H1 (cell line): ENCODE measurements around the gene SMAGP. TPM values are rescaled to one million over a fixed set of nuclear protein-coding genes. Genes with fewer than 3 reads are reported as not detected.

ENCODE experiments used
- CTCF ChIA-PET: fragments of 300-600 bp; sonication (Branson Sonifier 250); formaldehyde crosslinking; loops from one replicate; lab custom pipeline; 2021; ENCODE audit not compliant: partially characterized antibody; lab: Charles Lee
- POLR2A ChIA-PET: fragments of 300-600 bp; sonication (Branson Sonifier 250); formaldehyde crosslinking; loops from one replicate; lab custom pipeline; 2021; ENCODE audit warnings: inconsistent platforms; ENCODE audit not compliant: partially characterized antibody; lab: Charles Lee
- DNase-seq, 2 experiments: peaks; one replicate each; pipeline versions ENCODE4 v3.0.0 to v3.0.0-alpha.2; 2010 to 2022; ENCODE audit warnings: low spot score in 2 of 2, low read depth in 1 of 2, mixed read lengths in 1 of 2
- FAIRE-seq: peaks from 2 replicates; lab custom pipeline; 2011; peaks lifted over from hg19 to GRCh38; lab: Jason Lieb, UNC
- H2AFZ ChIP-seq: 2 replicates; pipeline ENCODE4 v1.8.1; 2012; ENCODE audit warnings: low read length, inconsistent platforms
- H2AK5ac ChIP-seq: 2 replicates; pipeline ENCODE4 v1.6.1; 2013; ENCODE audit warnings: low read depth, low read length
- H2BK120ac ChIP-seq: replicated peaks from 2 replicates; pipeline ENCODE3; 2013; ENCODE audit warnings: low read depth, low read length, inconsistent platforms
- H2BK12ac ChIP-seq: 2 replicates; pipeline ENCODE4 v1.6.1; 2013; ENCODE audit warnings: low read depth, low read length
- H2BK15ac ChIP-seq: 2 replicates; pipeline ENCODE4 v1.6.1; 2013; ENCODE audit warnings: low read length
- H2BK20ac ChIP-seq: 2 replicates; pipeline ENCODE4 v1.6.1; 2013; ENCODE audit warnings: low read length
- H2BK5ac ChIP-seq: 2 replicates; pipeline ENCODE4 v1.6.1; 2013; ENCODE audit warnings: low read depth, low read length
- H3K14ac ChIP-seq: 2 replicates; pipeline ENCODE4 v1.6.1; 2013; ENCODE audit warnings: inconsistent platforms; ENCODE audit not compliant: insufficient read length
- H3K18ac ChIP-seq: 2 replicates; pipeline ENCODE4 v1.6.1; 2013; ENCODE audit warnings: low read length; ENCODE audit errors: extremely low read depth
- H3K23ac ChIP-seq: 2 replicates; pipeline ENCODE4 v1.6.1; 2013; ENCODE audit warnings: inconsistent platforms; ENCODE audit not compliant: insufficient read length
- H3K23me2 ChIP-seq: 2 replicates; pipeline ENCODE4 v1.6.1; 2013; ENCODE audit warnings: low read depth, low read length
- H3K27ac ChIP-seq: 2 replicates; pipeline ENCODE4 v1.6.1; 2011; ENCODE audit warnings: low read depth, low read length, inconsistent platforms
- H3K27me3 ChIP-seq, 4 experiments: replicated peaks in 1 of 4; 1 replicate in 1 of 4; 2 replicates in 3 of 4; pipeline versions ENCODE4 v1.6.1 to v1.8.1; 2011 to 2013; ENCODE audit warnings: low read length in 3 of 4, mild to moderate bottlenecking in 3 of 4, inconsistent platforms in 2 of 4, mixed read lengths in 2 of 4, moderate library complexity in 1 of 4; ENCODE audit not compliant: control insufficient read depth in 3 of 4, insufficient read depth in 3 of 4; ENCODE audit errors: extremely low read depth in 1 of 4
- H3K36me3 ChIP-seq, 4 experiments: 2 replicates each; pipeline versions ENCODE4 v1.6.1 to v1.8.1; 2011 to 2013; ENCODE audit warnings: mild to moderate bottlenecking in 4 of 4, low read length in 3 of 4, moderate library complexity in 2 of 4, control low read depth in 1 of 4, inconsistent platforms in 1 of 4; ENCODE audit not compliant: insufficient read depth in 4 of 4, control insufficient read depth in 2 of 4
- H3K4ac ChIP-seq: replicated peaks from 2 replicates; pipeline ENCODE3; 2013; ENCODE audit warnings: low read length, low read depth, mixed read lengths, inconsistent platforms; ENCODE audit not compliant: insufficient read length
- H3K4me1 ChIP-seq, 4 experiments: replicated peaks in 1 of 4; 1 replicate in 1 of 4; 2 replicates in 3 of 4; pipeline versions ENCODE4 v1.6.1 to v1.8.1; 2011 to 2013; ENCODE audit warnings: low read length in 3 of 4, inconsistent platforms in 2 of 4, mixed read lengths in 1 of 4; ENCODE audit not compliant: insufficient read depth in 4 of 4, control insufficient read depth in 3 of 4
- H3K4me2 ChIP-seq, 2 experiments: 2 replicates each; pipeline versions ENCODE4 v1.6.1 to v1.8.1; 2011 to 2013; ENCODE audit warnings: low read depth in 2 of 2, low read length in 2 of 2, control low read depth in 1 of 2, inconsistent platforms in 1 of 2, mild to moderate bottlenecking in 1 of 2; ENCODE audit not compliant: insufficient read depth in 1 of 2
- H3K4me3 ChIP-seq, 4 experiments: fragments of 200-600, 300-600 bp in 1 of 4; sonication (generic), shearing (Covaris generic), sonication (Bioruptor Twin) in 1 of 4; 2 replicates each; pipeline versions ENCODE4 v1.5.1 to v1.8.1; 2011 to 2016; ENCODE audit warnings: low read length in 4 of 4, low read depth in 3 of 4, control low read depth in 2 of 4, inconsistent platforms in 2 of 4, mild to moderate bottlenecking in 2 of 4, mixed read lengths in 1 of 4, moderate library complexity in 1 of 4; ENCODE audit not compliant: insufficient read depth in 2 of 4; ENCODE audit errors: extremely low read depth in 1 of 4
- H3K56ac ChIP-seq: replicated peaks from 2 replicates; pipeline ENCODE3; 2013; ENCODE audit warnings: low read depth, mild to moderate bottlenecking, mixed read lengths, low read length, inconsistent platforms; ENCODE audit not compliant: insufficient read length
- H3K79me1 ChIP-seq: 2 replicates; pipeline ENCODE4 v1.6.1; 2013; ENCODE audit warnings: low read depth, low read length, control low read depth
- H3K79me2 ChIP-seq, 2 experiments: 2 replicates each; pipeline versions ENCODE4 v1.6.1 to v1.8.1; 2012 to 2013; ENCODE audit warnings: low read length in 2 of 2, mild to moderate bottlenecking in 2 of 2, inconsistent platforms in 1 of 2; ENCODE audit not compliant: insufficient read depth in 2 of 2, control insufficient read depth in 1 of 2
- H3K9ac ChIP-seq, 4 experiments: replicated peaks in 1 of 4; 1 replicate in 1 of 4; 2 replicates in 3 of 4; pipeline versions ENCODE4 v1.6.1 to v1.8.1; 2011 to 2013; ENCODE audit warnings: low read depth in 3 of 4, low read length in 3 of 4, control low read depth in 2 of 4, mild to moderate bottlenecking in 2 of 4, moderate library complexity in 2 of 4, inconsistent platforms in 1 of 4; ENCODE audit errors: extremely low read depth in 1 of 4
- H3K9me3 ChIP-seq, 2 experiments: 2 replicates each; pipeline versions ENCODE4 v1.6.1 to v1.8.1; 2012 to 2013; ENCODE audit warnings: mild to moderate bottlenecking in 2 of 2, moderate library complexity in 2 of 2, control low read depth in 1 of 2, inconsistent platforms in 1 of 2, low read depth in 1 of 2, low read length in 1 of 2, mixed read lengths in 1 of 2; ENCODE audit not compliant: insufficient read depth in 2 of 2
- H4K20me1 ChIP-seq, 2 experiments: replicated peaks in 1 of 2; 2 replicates each; pipeline versions ENCODE3 to v1.8.1; 2011 to 2013; ENCODE audit warnings: inconsistent platforms in 2 of 2, low read length in 2 of 2, mild to moderate bottlenecking in 1 of 2; ENCODE audit not compliant: insufficient read depth in 2 of 2, control insufficient read depth in 1 of 2
- H4K5ac ChIP-seq: 2 replicates; pipeline ENCODE4 v1.6.1; 2013; ENCODE audit warnings: low read length, low read depth, mixed read lengths, inconsistent platforms; ENCODE audit not compliant: insufficient read length
- H4K8ac ChIP-seq: 2 replicates; pipeline ENCODE4 v1.8.0; 2013; ENCODE audit warnings: mild to moderate bottlenecking, moderate library complexity, low read length, inconsistent platforms; ENCODE audit not compliant: insufficient read depth; ENCODE audit errors: extremely low read depth
- H4K91ac ChIP-seq: replicated peaks from 2 replicates; pipeline ENCODE3; 2013; ENCODE audit warnings: low read length, mixed read lengths, inconsistent platforms; ENCODE audit not compliant: insufficient read length
- BACH1 ChIP-seq: IDR thresholded peaks from 2 replicates; pipeline ENCODE4 v1.6.1; 2012; ENCODE audit warnings: low read length, improper control_type of control experiment
- BCL11A ChIP-seq, 2 experiments: IDR thresholded peaks; one replicate each; pipeline ENCODE4 v1.6.1; 2011; ENCODE audit warnings: low read depth in 2 of 2, low read length in 2 of 2, mild to moderate bottlenecking in 2 of 2
- BRCA1 ChIP-seq: IDR thresholded peaks from 2 replicates; pipeline ENCODE4 v1.6.1; 2012; ENCODE audit warnings: low read depth, low read length, improper control_type of control experiment
- CBX8 ChIP-seq: fragments of 300-800, 300-1000 bp; sonication (generic); IDR thresholded peaks from 2 replicates; pipeline ENCODE4 v1.7.1; 2016; ENCODE audit warnings: low read depth, low read length, borderline replicate concordance
- GTF2F1 ChIP-seq: IDR thresholded peaks from 2 replicates; pipeline ENCODE4 v1.6.1; 2012; ENCODE audit warnings: low read depth, low read length, improper control_type of control experiment, borderline replicate concordance
- RFX5 ChIP-seq: IDR thresholded peaks from 2 replicates; pipeline ENCODE4 v1.6.1; 2011; ENCODE audit warnings: low read depth, low read length, improper control_type of control experiment, borderline replicate concordance
- SIN3A ChIP-seq, 2 experiments: IDR thresholded peaks in 1 of 2; conservative IDR thresholded peaks in 1 of 2; 2 replicates each; pipeline ENCODE4 v1.6.1; 2011 to 2012; ENCODE audit warnings: low read length in 2 of 2, improper control_type of control experiment in 1 of 2, low read depth in 1 of 2, mild to moderate bottlenecking in 1 of 2
- SIRT6 ChIP-seq: IDR thresholded peaks from one replicate; pipeline ENCODE4 v1.7.1; 2012; ENCODE audit warnings: low read length, inconsistent platforms
- TAF7 ChIP-seq: optimal IDR thresholded peaks from 2 replicates; pipeline ENCODE3; 2011; ENCODE audit warnings: low read depth, mild to moderate bottlenecking, inconsistent platforms, low read length, moderate library complexity, borderline replicate concordance
- polyA plus RNA-seq, 7 experiments: library from polyadenylated mRNA; depleted of rRNA in 3 of 7; stranded (reverse) in 5 of 7; unstranded in 2 of 7; fragments of >200 nt in 5 of 7; fragments of 200-250 nt in 2 of 7; gene quantifications; 1 replicate in 5 of 7; 2 replicates in 1 of 7; 4 replicates in 1 of 7; pipeline versions ENCODE4 v1.2.1 to v1.2.3, GENCODE V29; 2011 to 2013; ENCODE audit warnings: missing spikeins in 2 of 7, mixed read lengths in 2 of 7
- total RNA-seq: library from RNA; stranded (reverse); fragmentation: NEBNext Ultra II Directional; extraction: Animal tissue kit (Norgen Biotek cat#: 25700); gene quantifications from 2 replicates; pipeline ENCODE4 v1.2.1, GENCODE V29; 2021
- TF ChIP-seq, protein P1 (sequence below): IDR thresholded peaks from 2 replicates; pipeline ENCODE4 v1.6.1; 2011; ENCODE audit warnings: low read depth, mild to moderate bottlenecking, low read length; ENCODE audit not compliant: insufficient read depth
- TF ChIP-seq, protein P2 (sequence below): IDR thresholded peaks from 2 replicates; pipeline ENCODE4 v1.6.1; 2012; ENCODE audit warnings: low read length, inconsistent platforms
- TF ChIP-seq, protein P3 (sequence below): IDR thresholded peaks from 2 replicates; pipeline ENCODE4 v1.6.1; 2011; ENCODE audit warnings: low read length, improper control_type of control experiment

The SMAGP gene
- total and polyA plus RNA-seq, 2 of the 8 experiments (the other 6 are each of a cell fraction or from before 2014, with no cell fraction given), result 9.4 to 12.7 TPM

DNA sequence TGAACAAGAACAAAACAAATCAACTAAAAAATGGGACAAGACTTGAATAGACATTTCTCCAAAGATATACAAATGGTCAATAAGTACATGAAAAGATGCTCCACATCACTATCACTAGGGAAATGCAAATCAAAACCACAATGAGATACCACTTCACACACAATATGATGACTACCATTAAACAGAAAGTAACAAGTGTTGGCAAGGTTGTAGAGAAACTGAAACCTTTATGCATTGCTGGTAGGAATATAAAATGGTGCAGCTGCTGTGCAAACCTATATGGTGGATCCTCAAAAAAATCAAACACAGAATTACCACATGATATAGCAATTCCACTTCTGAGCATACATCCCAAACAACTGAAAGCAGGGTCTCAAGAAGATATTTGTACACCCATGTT lies 5.2 kb downstream of the SMAGP start:
- no peaks in the 10 kb centered on the region for H3K9me3 ChIP-seq
- H2AK5ac ChIP-seq, result no peak overlapping the region
- no peak overlapping the region for H3K4ac ChIP-seq
- no peak overlapping the region for H2BK15ac ChIP-seq
- no peaks in the 10 kb centered on the region for H3K79me1 ChIP-seq
- POLR2A ChIA-PET, result no interaction called here
- H2BK20ac ChIP-seq, result no peak overlapping the region
- no peak overlapping the region for H4K8ac ChIP-seq
- no peak for FAIRE-seq
- no peak overlapping the region for H4K5ac ChIP-seq
- H3K14ac ChIP-seq, result no peak overlapping the region
- no peak overlapping the region for H2BK12ac ChIP-seq
- no peak for DNase-seq
- H3K36me3 ChIP-seq, result no peaks in the 10 kb centered on the region
- no peak overlapping the region for H3K23ac ChIP-seq
- no peak overlapping the region for H3K56ac ChIP-seq
- H2BK5ac ChIP-seq, result no peak overlapping the region
- CTCF ChIA-PET, result interaction anchor here (0.6 to 6.4 kb wide), 2 partner anchors 76 to 660 kb away, joined by 4 to 82 read pairs; no protein-coding TSS in a partner anchor
- H2AFZ ChIP-seq, result no peak overlapping the region
- H4K91ac ChIP-seq, result no peak overlapping the region
- H3K9ac ChIP-seq, result no peak overlapping the region
- H3K18ac ChIP-seq, result no peak overlapping the region
- no peak overlapping the region for H3K27ac ChIP-seq
- H3K4me1 ChIP-seq, result peaks cover 0 to 4% (median 1%) of the 10 kb centered on the region in 4 experiments; a peak in 2 of 7 replicates
- H3K27me3 ChIP-seq, result no peaks in the 10 kb centered on the region
- H4K20me1 ChIP-seq, result peaks cover 0 to 1% of the 10 kb centered on the region in 2 experiments
- no peaks in the 10 kb centered on the region for H3K79me2 ChIP-seq
- H3K4me3 ChIP-seq, result no peak overlapping the region
- H2BK120ac ChIP-seq, result no peak overlapping the region
- H3K4me2 ChIP-seq, result no peak overlapping the region
- H3K23me2 ChIP-seq, result no peaks in the 10 kb centered on the region; the same call in 1 of the 2 replicates
- TF ChIP-seq, protein P1, sequence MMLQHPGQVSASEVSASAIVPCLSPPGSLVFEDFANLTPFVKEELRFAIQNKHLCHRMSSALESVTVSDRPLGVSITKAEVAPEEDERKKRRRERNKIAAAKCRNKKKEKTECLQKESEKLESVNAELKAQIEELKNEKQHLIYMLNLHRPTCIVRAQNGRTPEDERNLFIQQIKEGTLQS, result no peak
- TF ChIP-seq, protein P2, sequence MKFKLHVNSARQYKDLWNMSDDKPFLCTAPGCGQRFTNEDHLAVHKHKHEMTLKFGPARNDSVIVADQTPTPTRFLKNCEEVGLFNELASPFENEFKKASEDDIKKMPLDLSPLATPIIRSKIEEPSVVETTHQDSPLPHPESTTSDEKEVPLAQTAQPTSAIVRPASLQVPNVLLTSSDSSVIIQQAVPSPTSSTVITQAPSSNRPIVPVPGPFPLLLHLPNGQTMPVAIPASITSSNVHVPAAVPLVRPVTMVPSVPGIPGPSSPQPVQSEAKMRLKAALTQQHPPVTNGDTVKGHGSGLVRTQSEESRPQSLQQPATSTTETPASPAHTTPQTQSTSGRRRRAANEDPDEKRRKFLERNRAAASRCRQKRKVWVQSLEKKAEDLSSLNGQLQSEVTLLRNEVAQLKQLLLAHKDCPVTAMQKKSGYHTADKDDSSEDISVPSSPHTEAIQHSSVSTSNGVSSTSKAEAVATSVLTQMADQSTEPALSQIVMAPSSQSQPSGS, result no peak
- TF ChIP-seq SIRT6, result no peak
- no peak for TF ChIP-seq CBX8
- no peak for TF ChIP-seq SIN3A (conservative IDR thresholded peaks at IDR 0.05 in 1 of 2, IDR thresholded peaks at IDR 0.05 in 1 of 2; ENCODE audit: low read depth in 1 of 2, low read length in 2 of 2)
- TF ChIP-seq BCL11A (IDR thresholded peaks at IDR 0.05; ENCODE audit: low read depth in 2 of 2, low read length in 2 of 2), result no peak
- TF ChIP-seq, protein P3, sequence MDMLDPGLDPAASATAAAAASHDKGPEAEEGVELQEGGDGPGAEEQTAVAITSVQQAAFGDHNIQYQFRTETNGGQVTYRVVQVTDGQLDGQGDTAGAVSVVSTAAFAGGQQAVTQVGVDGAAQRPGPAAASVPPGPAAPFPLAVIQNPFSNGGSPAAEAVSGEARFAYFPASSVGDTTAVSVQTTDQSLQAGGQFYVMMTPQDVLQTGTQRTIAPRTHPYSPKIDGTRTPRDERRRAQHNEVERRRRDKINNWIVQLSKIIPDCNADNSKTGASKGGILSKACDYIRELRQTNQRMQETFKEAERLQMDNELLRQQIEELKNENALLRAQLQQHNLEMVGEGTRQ, result no peak
- TF ChIP-seq RFX5, result no peak
- TF ChIP-seq GTF2F1, result no peak
- no peak for TF ChIP-seq TAF7
- no peak for TF ChIP-seq BRCA1
- no peak for TF ChIP-seq BACH1
